Measurements from ENCODE around the gene INTS15. TPM values are rescaled to one million over a fixed set of nuclear protein-coding genes. Genes with fewer than 3 reads are reported as not detected.
A peak's percentile ranks its signal among the peaks of the same experiment; 100 is the strongest.

Gene INTS15
- polyA plus RNA-seq (2013, experiment 1 of 2) = 24.8 TPM
- polyA plus RNA-seq (2013, experiment 2 of 2) = 20.6 TPM

DNA sequence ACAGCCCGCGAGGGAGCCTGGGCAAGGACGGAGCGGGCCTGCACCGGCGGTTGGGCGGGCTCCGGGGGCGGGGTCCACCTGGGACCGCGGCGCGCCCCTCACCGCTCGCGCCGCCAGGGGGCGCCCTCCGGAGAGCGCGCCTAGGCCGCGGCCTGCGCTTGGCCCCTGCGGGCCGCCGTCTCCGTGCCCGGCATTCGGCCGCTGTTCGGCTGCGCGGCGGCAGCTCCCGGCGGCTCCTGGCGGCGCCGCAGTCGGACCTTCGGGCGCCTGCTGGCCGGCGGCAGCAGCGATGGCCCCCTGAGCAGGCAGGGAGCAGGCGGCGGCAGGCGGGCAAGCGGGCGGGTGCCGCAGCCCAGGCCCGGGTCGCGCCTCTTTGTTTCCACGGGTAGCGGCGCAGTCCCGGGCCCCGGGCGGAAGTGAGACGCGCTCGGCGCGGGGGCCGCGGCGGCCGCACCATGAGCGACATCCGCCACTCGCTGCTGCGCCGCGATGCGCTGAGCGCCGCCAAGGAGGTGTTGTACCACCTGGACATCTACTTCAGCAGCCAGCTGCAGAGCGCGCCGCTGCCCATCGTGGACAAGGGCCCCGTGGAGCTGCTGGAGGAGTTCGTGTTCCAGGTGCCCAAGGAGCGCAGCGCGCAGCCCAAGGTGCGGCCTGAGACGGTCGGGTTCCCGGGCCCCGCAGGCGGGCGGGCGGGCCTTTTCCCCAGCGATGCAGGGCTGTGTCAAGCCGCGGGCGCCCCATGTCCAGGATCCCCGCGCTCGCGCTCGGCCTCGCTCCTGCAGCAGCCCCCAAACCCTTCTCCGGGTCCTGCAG, at the start of gene INTS15:
INTS15 (plus strand) TSS at position 193 of the 816 bp plus-strand sequence; CDS start at position 456, 263 bp downstream.
- H3K4me3 ChIP-seq (ENCODE audit: extremely low read depth, insufficient read depth, low read length, poor library complexity, severe bottlenecking) = peak within 1 kb of the TSS; percentile 86
- H3K4me1 ChIP-seq (ENCODE audit: control insufficient read depth, insufficient read depth, low read length, poor library complexity, severe bottlenecking) = no peaks in the 10 kb centered on the region
- no peaks in the 10 kb centered on the region for H3K9me3 ChIP-seq (ENCODE audit: control insufficient read depth, low read length)
- 1% methylated on average over 79 to 80 of the region's 107 CpGs for WGBS, 2 experiments (ENCODE audit: insufficient coverage in 2 of 2)
- peak within 1 kb of the TSS; percentile 76 for H3K27ac ChIP-seq (ENCODE audit: low read depth, low read length, severe bottlenecking)
- peaks cover 59% of the 10 kb centered on the region for H3K36me3 ChIP-seq (ENCODE audit: control insufficient read depth, insufficient read depth, low read length)

DNA sequence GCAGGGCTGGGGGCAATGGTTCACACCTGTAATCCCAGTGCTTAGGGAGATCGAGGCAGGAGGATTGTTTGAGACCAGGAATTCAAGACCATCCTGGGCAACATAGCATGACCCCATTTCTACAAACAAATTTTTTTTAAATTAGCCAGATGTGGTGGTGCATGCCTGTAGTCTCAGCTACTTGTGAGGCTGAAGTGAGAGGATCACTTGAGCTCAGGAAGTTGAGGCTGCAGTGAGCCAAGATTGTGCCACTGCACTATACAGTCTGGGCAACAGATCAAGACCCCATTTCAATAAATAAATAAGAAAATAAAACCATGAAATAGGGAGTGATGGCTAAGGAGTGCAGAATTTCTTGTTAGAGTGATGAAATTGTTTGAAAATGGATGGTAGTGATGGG, 47.5 kb upstream of the INTS15 start:
- no peak overlapping the region for H3K27ac ChIP-seq (ENCODE audit: low read depth, low read length, severe bottlenecking)
- H3K4me1 ChIP-seq (ENCODE audit: control insufficient read depth, insufficient read depth, low read length, poor library complexity, severe bottlenecking) = no peaks in the 10 kb centered on the region
- no peaks in the 10 kb centered on the region for H3K9me3 ChIP-seq (ENCODE audit: control insufficient read depth, low read length)
- 80 to 100% methylated on average over 1 of the region's 1 CpG for WGBS, 2 experiments (ENCODE audit: insufficient coverage in 2 of 2)
- no peak overlapping the region for H3K4me3 ChIP-seq (ENCODE audit: extremely low read depth, insufficient read depth, low read length, poor library complexity, severe bottlenecking)
- no peaks in the 10 kb centered on the region for H3K36me3 ChIP-seq (ENCODE audit: control insufficient read depth, insufficient read depth, low read length)

GRCh38 chr7:6545398-6546126, 44.3 kb upstream of the INTS15 start:
- Histone ChIP-seq H3K4me3 (ENCODE audit: extremely low read depth, insufficient read depth, low read length, poor library complexity, severe bottlenecking) (no peak overlapping the region), H3K27ac (ENCODE audit: low read depth, low read length, severe bottlenecking) (no peak overlapping the region), H3K4me1 (ENCODE audit: control insufficient read depth, insufficient read depth, low read length, poor library complexity, severe bottlenecking) (no peaks in the 10 kb centered on the region), H3K9me3 (ENCODE audit: control insufficient read depth, low read length) (no peaks in the 10 kb centered on the region), H3K36me3 (ENCODE audit: control insufficient read depth, insufficient read depth, low read length) (no peaks in the 10 kb centered on the region)
- 88 to 93% methylated on average over 16 to 17 of the region's 22 CpGs for WGBS, 2 experiments (ENCODE audit: insufficient coverage in 2 of 2)

DNA sequence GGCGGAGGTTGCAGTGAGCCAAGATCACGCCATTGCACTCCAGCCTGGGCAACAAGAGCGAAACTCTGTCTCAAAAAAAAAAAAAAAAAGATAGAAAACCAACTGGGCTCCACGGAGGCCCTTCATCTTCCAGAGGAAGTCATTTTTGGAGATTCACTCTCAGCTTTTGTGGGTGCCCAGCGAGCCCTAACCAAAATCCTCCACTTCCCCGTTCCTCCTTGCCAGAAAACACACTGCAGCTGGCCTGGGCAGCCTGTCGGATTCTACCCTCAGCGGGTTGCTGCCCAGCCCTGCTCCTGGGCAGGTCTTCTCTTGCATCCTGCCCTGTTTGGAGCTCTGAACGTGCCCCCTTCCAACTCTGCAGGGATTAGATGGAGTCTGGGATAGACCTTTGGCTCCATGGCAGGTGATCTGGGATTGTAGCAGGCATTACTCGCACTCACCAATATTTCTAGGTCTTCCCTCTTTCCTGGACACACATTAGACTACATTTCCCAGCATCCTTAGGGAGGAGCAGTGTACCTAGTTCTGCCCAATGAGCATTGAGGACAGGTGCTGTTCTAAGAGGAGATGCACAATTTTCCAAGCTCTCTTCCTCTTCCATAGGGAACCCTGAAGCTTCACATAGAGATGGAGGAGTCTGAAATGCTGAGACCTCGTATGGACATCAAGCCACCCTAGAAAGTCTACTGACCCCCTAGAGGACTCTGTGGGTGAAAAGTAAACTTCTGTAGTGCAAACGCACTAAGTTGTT, 43.1 kb upstream of the INTS15 start:
- H3K4me3 ChIP-seq (ENCODE audit: extremely low read depth, insufficient read depth, low read length, poor library complexity, severe bottlenecking) = no peak overlapping the region
- no peaks in the 10 kb centered on the region for H3K9me3 ChIP-seq (ENCODE audit: control insufficient read depth, low read length)
- WGBS, 2 experiments (ENCODE audit: insufficient coverage in 2 of 2) = 85% methylated on average over 7 of the region's 12 CpGs
- no peaks in the 10 kb centered on the region for H3K36me3 ChIP-seq (ENCODE audit: control insufficient read depth, insufficient read depth, low read length)
- H3K27ac ChIP-seq (ENCODE audit: low read depth, low read length, severe bottlenecking) = no peak overlapping the region
- no peaks in the 10 kb centered on the region for H3K4me1 ChIP-seq (ENCODE audit: control insufficient read depth, insufficient read depth, low read length, poor library complexity, severe bottlenecking)

DNA sequence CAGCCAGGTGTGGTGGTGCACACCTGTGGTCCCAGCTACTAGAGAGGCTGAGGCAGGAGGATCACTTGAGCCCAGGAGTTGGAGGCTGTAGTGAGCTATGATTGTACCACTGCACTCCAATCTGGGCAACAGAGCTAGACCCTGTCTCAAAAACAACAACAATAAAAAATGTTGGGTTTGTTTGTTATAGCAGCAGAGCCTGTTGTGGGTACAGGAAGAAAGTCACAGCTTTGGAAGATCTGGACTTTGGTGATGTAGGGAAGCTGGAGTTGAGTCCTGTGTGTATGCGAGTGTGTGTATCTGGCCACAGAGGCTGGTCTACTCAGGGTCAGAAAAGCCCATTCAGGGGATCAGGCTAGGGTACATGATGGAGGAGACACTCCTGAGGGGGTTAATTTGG, 42.4 kb upstream of the INTS15 start:
- H3K36me3 ChIP-seq (ENCODE audit: control insufficient read depth, insufficient read depth, low read length) = no peaks in the 10 kb centered on the region
- WGBS, 2 experiments (ENCODE audit: insufficient coverage in 2 of 2) = 100% methylated on average over 1 of the region's 1 CpG

DNA sequence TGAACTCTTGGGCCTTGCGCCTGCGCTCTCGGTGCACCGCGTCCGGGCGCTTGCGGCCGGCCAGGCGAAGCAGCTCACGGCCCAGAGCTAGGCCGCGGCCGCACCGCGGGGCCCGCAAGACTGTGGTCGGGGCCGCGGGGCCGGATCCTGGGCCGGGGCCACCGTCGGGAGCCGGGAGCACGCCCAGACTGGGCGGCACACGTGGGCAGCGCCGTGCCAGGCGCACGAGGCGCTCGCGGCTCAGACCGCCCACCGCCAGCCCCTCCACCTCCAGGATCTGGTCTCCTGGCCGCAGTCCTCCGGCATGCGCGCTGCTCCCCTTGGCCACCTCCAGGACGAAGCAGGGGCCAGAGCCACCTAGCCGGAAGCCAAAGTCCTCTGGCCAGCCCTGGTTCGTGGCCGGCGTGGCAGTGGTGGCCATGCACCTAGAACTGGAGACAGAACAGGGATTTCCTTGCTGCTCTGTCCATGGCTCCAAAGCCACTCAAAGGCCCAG, 38.8 kb upstream of the INTS15 start, which contains the start of gene GRID2IP:
GRID2IP (minus strand) TSS at position 446 of the 496 bp plus-strand sequence; CDS start at position 421, 25 bp downstream.
- H3K27ac ChIP-seq (ENCODE audit: low read depth, low read length, severe bottlenecking) = no peak within 1 kb of the TSS
- H3K4me3 ChIP-seq (ENCODE audit: extremely low read depth, insufficient read depth, low read length, poor library complexity, severe bottlenecking) = no peak within 1 kb of the TSS
- WGBS, 2 experiments (ENCODE audit: insufficient coverage in 2 of 2) = 95 to 97% methylated on average over 31 to 43 of the region's 46 CpGs
- no peaks in the 10 kb centered on the region for H3K9me3 ChIP-seq (ENCODE audit: control insufficient read depth, low read length)
- no peaks in the 10 kb centered on the region for H3K36me3 ChIP-seq (ENCODE audit: control insufficient read depth, insufficient read depth, low read length)
- H3K4me1 ChIP-seq (ENCODE audit: control insufficient read depth, insufficient read depth, low read length, poor library complexity, severe bottlenecking) = no peaks in the 10 kb centered on the region

More for the DNA sequence above, 42.4 kb upstream of the INTS15 start:
- Histone ChIP-seq H3K27ac (ENCODE audit: low read depth, low read length, severe bottlenecking) (no peak overlapping the region), H3K4me3 (ENCODE audit: extremely low read depth, insufficient read depth, low read length, poor library complexity, severe bottlenecking) (no peak overlapping the region), H3K9me3 (ENCODE audit: control insufficient read depth, low read length) (no peaks in the 10 kb centered on the region), H3K4me1 (ENCODE audit: control insufficient read depth, insufficient read depth, low read length, poor library complexity, severe bottlenecking) (no peaks in the 10 kb centered on the region)

GRCh38 chr7:6553448-6554044, 36.3 kb upstream of the INTS15 start:
- H3K4me3 ChIP-seq (ENCODE audit: extremely low read depth, insufficient read depth, low read length, poor library complexity, severe bottlenecking) = no peak overlapping the region
- no peaks in the 10 kb centered on the region for H3K9me3 ChIP-seq (ENCODE audit: control insufficient read depth, low read length)
- no peaks in the 10 kb centered on the region for H3K36me3 ChIP-seq (ENCODE audit: control insufficient read depth, insufficient read depth, low read length)
- H3K27ac ChIP-seq (ENCODE audit: low read depth, low read length, severe bottlenecking) = no peak overlapping the region
- no peaks in the 10 kb centered on the region for H3K4me1 ChIP-seq (ENCODE audit: control insufficient read depth, insufficient read depth, low read length, poor library complexity, severe bottlenecking)
- WGBS, 2 experiments (ENCODE audit: insufficient coverage in 2 of 2) = 80 to 83% methylated on average over 4 to 5 of the region's 7 CpGs

DNA sequence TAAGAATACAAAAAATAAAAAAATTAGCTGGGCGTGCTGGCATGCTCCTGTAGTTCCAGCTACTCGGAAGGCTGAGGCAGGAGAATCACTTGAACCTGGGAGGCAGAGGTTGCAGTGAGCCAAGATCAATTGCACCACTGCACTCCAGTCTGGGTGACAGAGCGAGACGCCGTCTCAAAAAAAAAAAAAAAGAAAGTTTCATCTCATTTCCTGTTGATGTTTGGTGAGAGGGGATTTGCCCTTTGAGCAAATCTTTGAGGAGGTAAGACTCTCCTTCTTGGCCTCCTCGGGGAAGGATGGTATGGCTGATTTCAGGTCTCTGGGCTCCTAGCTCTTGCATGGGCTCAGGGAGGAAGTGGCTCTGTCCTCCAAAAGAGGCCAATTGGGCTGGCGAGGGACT, 35.0 kb upstream of the INTS15 start:
- WGBS, 2 experiments (ENCODE audit: insufficient coverage in 2 of 2) = 85 to 96% methylated on average over 3 to 5 of the region's 7 CpGs
- no peak overlapping the region for H3K27ac ChIP-seq (ENCODE audit: low read depth, low read length, severe bottlenecking)
- no peaks in the 10 kb centered on the region for H3K9me3 ChIP-seq (ENCODE audit: control insufficient read depth, low read length)

DNA sequence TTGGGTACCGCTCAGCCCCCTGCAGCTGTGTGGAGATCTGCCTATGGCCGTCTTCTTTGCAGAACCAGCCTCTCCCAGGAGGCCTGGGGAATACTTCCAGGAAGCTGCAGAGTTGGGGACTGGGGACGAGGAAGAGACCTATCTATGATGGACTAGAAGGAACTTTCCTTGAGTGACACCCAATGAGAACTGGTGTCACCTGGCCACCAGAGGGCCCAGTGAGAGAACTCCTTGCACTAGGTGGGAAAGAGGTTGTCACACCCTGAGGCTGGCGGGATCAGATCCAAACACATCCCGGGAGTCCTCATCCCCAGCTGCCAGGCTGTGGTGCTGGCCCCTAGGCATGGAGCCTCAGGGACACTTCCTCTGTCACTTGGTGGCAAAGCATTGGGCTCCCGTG, 33.6 kb upstream of the INTS15 start:
- Histone ChIP-seq H3K36me3 (ENCODE audit: control insufficient read depth, insufficient read depth, low read length) (no peaks in the 10 kb centered on the region), H3K4me3 (ENCODE audit: extremely low read depth, insufficient read depth, low read length, poor library complexity, severe bottlenecking) (no peak overlapping the region), H3K4me1 (ENCODE audit: control insufficient read depth, insufficient read depth, low read length, poor library complexity, severe bottlenecking) (no peaks in the 10 kb centered on the region), H3K9me3 (ENCODE audit: control insufficient read depth, low read length) (no peaks in the 10 kb centered on the region), H3K27ac (ENCODE audit: low read depth, low read length, severe bottlenecking) (no peak overlapping the region)
- 84 to 88% methylated on average over 6 of the region's 6 CpGs for WGBS, 2 experiments (ENCODE audit: insufficient coverage in 2 of 2)

More for the DNA sequence above, 35.0 kb upstream of the INTS15 start:
- no peak overlapping the region for H3K4me3 ChIP-seq (ENCODE audit: extremely low read depth, insufficient read depth, low read length, poor library complexity, severe bottlenecking)
- no peaks in the 10 kb centered on the region for H3K36me3 ChIP-seq (ENCODE audit: control insufficient read depth, insufficient read depth, low read length)
- H3K4me1 ChIP-seq (ENCODE audit: control insufficient read depth, insufficient read depth, low read length, poor library complexity, severe bottlenecking) = no peaks in the 10 kb centered on the region

GRCh38 chr7:6558837-6559236, 31.0 kb upstream of the INTS15 start:
- Histone ChIP-seq H3K4me3 (ENCODE audit: extremely low read depth, insufficient read depth, low read length, poor library complexity, severe bottlenecking) (no peak overlapping the region), H3K27ac (ENCODE audit: low read depth, low read length, severe bottlenecking) (no peak overlapping the region), H3K4me1 (ENCODE audit: control insufficient read depth, insufficient read depth, low read length, poor library complexity, severe bottlenecking) (no peaks in the 10 kb centered on the region), H3K36me3 (ENCODE audit: control insufficient read depth, insufficient read depth, low read length) (no peaks in the 10 kb centered on the region), H3K9me3 (ENCODE audit: control insufficient read depth, low read length) (no peaks in the 10 kb centered on the region)
- WGBS, 2 experiments (ENCODE audit: insufficient coverage in 2 of 2) = 56% methylated on average over 3 of the region's 6 CpGs; no CpG with 5 or more reads in 1 of the 2 experiments

All from mesodermal cell (in vitro differentiated cells).